B cell (primary cell): ENCODE data around the gene FMO3. TPM values are rescaled to one million over a fixed set of nuclear protein-coding genes. Genes with fewer than 3 reads are reported as not detected.

ENCODE experiments used
- ATAC-seq: fragments of 200-7000 bp; cut with Tn5 transposase; one replicate; pipeline ENCODE4 v1.10.0; 2021; ENCODE audit warnings: low read depth, mild to moderate bottlenecking, moderate number of reproducible peaks, moderate library complexity
- CTCF ChIA-PET: fragments of 350-600 bp; sonication (Branson Sonifier 250); formaldehyde crosslinking; loops from one replicate; lab custom pipeline; 2021; ENCODE audit warnings: antibody characterized with exemption, inconsistent platforms; lab: Charles Lee
- POLR2A ChIA-PET: fragments of 350-600 bp; sonication (Branson Sonifier 250); formaldehyde crosslinking; loops from one replicate; lab custom pipeline; 2021; ENCODE audit warnings: antibody characterized with exemption; lab: Charles Lee
- DNase-seq: peaks from one replicate; pipeline ENCODE4 v3.0.0; 2013
- H2AFZ ChIP-seq: 2 replicates; pipeline ENCODE4 v1.6.1; 2012; ENCODE audit warnings: mild to moderate bottlenecking, low read depth, low read length; ENCODE audit not compliant: insufficient read depth, poor library complexity, severe bottlenecking
- H3K27ac ChIP-seq, 2 donors: 1 replicate in 1 of 2; 2 replicates in 1 of 2; pipeline ENCODE4 v1.5.1; 2012 to 2013; ENCODE audit warnings: low read length in 2 of 2, mild to moderate bottlenecking in 2 of 2, moderate library complexity in 1 of 2
- H3K27me3 ChIP-seq, 4 experiments: fragments of 200-600 bp in 1 of 4; sonication (generic) in 1 of 4; replicated peaks in 1 of 4; 1 replicate in 2 of 4; 2 replicates in 2 of 4; pipeline versions ENCODE4 v1.6.1 to v1.7.0; 2013 to 2016; ENCODE audit warnings: low read length in 3 of 4, mild to moderate bottlenecking in 2 of 4, mixed read lengths in 1 of 4, moderate library complexity in 1 of 4; ENCODE audit not compliant: insufficient read depth in 4 of 4, control insufficient read depth in 3 of 4; ENCODE audit errors: control extremely low read depth in 1 of 4
- H3K36me3 ChIP-seq, 2 experiments: replicated peaks in 1 of 2; 1 replicate in 1 of 2; 2 replicates in 1 of 2; pipeline versions ENCODE4 v1.6.1 to v1.7.1; 2013; ENCODE audit warnings: low read length in 1 of 2; ENCODE audit not compliant: insufficient read depth in 2 of 2, control insufficient read depth in 1 of 2; ENCODE audit errors: control extremely low read depth in 1 of 2, extremely low read depth in 1 of 2
- H3K4me1 ChIP-seq, 2 donors: fragments of 200-600 bp in 1 of 2; sonication (generic) in 1 of 2; 1 replicate in 1 of 2; 2 replicates in 1 of 2; pipeline versions ENCODE4 v1.5.1 to v1.6.1; 2013 to 2017; ENCODE audit warnings: low read length in 2 of 2; ENCODE audit not compliant: control insufficient read depth in 2 of 2, insufficient read depth in 2 of 2
- H3K4me2 ChIP-seq: replicated peaks from 2 replicates; pipeline ENCODE3; 2012; ENCODE audit warnings: mild to moderate bottlenecking, low read depth, low read length; ENCODE audit not compliant: poor library complexity, severe bottlenecking
- H3K4me3 ChIP-seq, 5 experiments: fragments of 200-600 bp in 1 of 5; sonication (generic) in 1 of 5; 1 replicate in 3 of 5; 2 replicates in 2 of 5; pipeline versions ENCODE4 v1.5.1 to v1.7.0; 2011 to 2016; ENCODE audit warnings: low read length in 4 of 5, mild to moderate bottlenecking in 4 of 5, low read depth in 2 of 5, control low read depth in 1 of 5, moderate library complexity in 1 of 5; ENCODE audit not compliant: insufficient read depth in 1 of 5; ENCODE audit errors: control extremely low read depth in 1 of 5, extremely low read depth in 1 of 5
- H3K79me2 ChIP-seq: fragments of 200-600 bp; sonication (generic); one replicate; pipeline ENCODE4 v1.6.0; 2016; ENCODE audit warnings: low read length; ENCODE audit not compliant: control insufficient read depth, insufficient read depth
- H3K9ac ChIP-seq: fragments of 200-600 bp; sonication (generic); 2 replicates; pipeline ENCODE4 v1.6.1; 2017; ENCODE audit warnings: mild to moderate bottlenecking, low read length, moderate library complexity
- H3K9me3 ChIP-seq, 3 donors: one replicate each; pipeline versions ENCODE4 v1.6.1 to v1.7.1; 2013; ENCODE audit warnings: low read length in 2 of 3; ENCODE audit not compliant: control insufficient read depth in 2 of 3, insufficient read depth in 1 of 3; ENCODE audit errors: control extremely low read depth in 1 of 3
- H4K20me1 ChIP-seq: 2 replicates; pipeline ENCODE4 v1.6.0; 2012; ENCODE audit warnings: mild to moderate bottlenecking, low read length; ENCODE audit not compliant: insufficient read depth, control insufficient read depth, poor library complexity, severe bottlenecking
- H3K27ac Mint-ChIP-seq: one replicate; pipeline ENCODE4 v1.8.0; 2021; ENCODE audit warnings: mixed read lengths
- H3K27me3 Mint-ChIP-seq: one replicate; pipeline ENCODE4 v1.8.0; 2021; ENCODE audit warnings: mixed read lengths
- H3K4me1 Mint-ChIP-seq: one replicate; pipeline ENCODE4 v1.8.0; 2021; ENCODE audit warnings: mixed read lengths
- H3K4me3 Mint-ChIP-seq: one replicate; pipeline ENCODE4 v1.8.0; 2021; ENCODE audit warnings: mixed read lengths
- H3K9me3 Mint-ChIP-seq: one replicate; pipeline ENCODE4 v1.8.0; 2022; ENCODE audit warnings: mixed read lengths; ENCODE audit not compliant: insufficient read depth
- CTCF ChIP-seq: fragments of 200-600 bp; IDR thresholded peaks from one replicate; pipeline ENCODE4 v1.8.0; 2022; ENCODE audit warnings: antibody characterized with exemption, mild to moderate bottlenecking
- EZH2 ChIP-seq: IDR thresholded peaks from 2 replicates; pipeline ENCODE4 v1.6.1; 2012; ENCODE audit warnings: borderline replicate concordance, low read depth, mild to moderate bottlenecking, moderate library complexity, low read length; ENCODE audit not compliant: insufficient read depth, poor library complexity, severe bottlenecking
- WGBS: methylation state at CpG from one replicate; pipeline ENCODE4 v1.1.5; 2013; ENCODE audit warnings: missing lambda C conversion rate; ENCODE audit not compliant: insufficient coverage; 5-methylcytosine and 5-hydroxymethylcytosine counted together
- intact Hi-C: fragments of 100-400 bp; cut with micrococcal nuclease; formaldehyde crosslinking; loops from one replicate; pipeline ENCODE4 v1.10.0; 2022
- polyA plus RNA-seq: library from polyadenylated mRNA; depleted of rRNA; stranded (reverse); fragments of >200 nt; gene quantifications from 2 replicates; pipeline ENCODE4 v1.2.3, GENCODE V29; 2012
- total RNA-seq, 2 donors: library from RNA; stranded (reverse); fragments of 120-200 nt in 1 of 2; gene quantifications; 1 replicate in 1 of 2; 2 replicates in 1 of 2; pipeline versions ENCODE4 v1.2.3 to v1.2.4, GENCODE V29; 2013 to 2022

FMO3 gene
- total and polyA plus RNA-seq, 2 donors (not counting 1 experiment from before 2014, with no cell fraction given), result not detected

GRCh38 chr1:171110621-171111326 lies 20.1 kb downstream of the FMO3 start:
- POLR2A ChIA-PET, result no interaction called here
- Mint-ChIP-seq H3K27ac (no peak overlapping the region), H3K4me3 (no peak overlapping the region), H3K9me3 (no peaks in the 10 kb centered on the region), H3K4me1 (no peaks in the 10 kb centered on the region), H3K27me3 (peaks cover 7% of the 10 kb centered on the region)
- Histone ChIP-seq H3K27ac (no peak overlapping the region), H3K36me3 (no peaks in the 10 kb centered on the region), H3K4me1 (no peaks in the 10 kb centered on the region), H3K27me3 (no peaks in the 10 kb centered on the region), H3K9ac (no peak overlapping the region), H4K20me1 (no peaks in the 10 kb centered on the region), H3K4me2 (no peak overlapping the region), H2AFZ (no peak overlapping the region), H3K79me2 (no peaks in the 10 kb centered on the region), H3K4me3 (no peak overlapping the region), H3K9me3 (no peaks in the 10 kb centered on the region)
- 80% methylated on average over 2 of the region's 7 CpGs for WGBS
- intact Hi-C loops, result no loop called here
- TF ChIP-seq CTCF (no peak), EZH2 (no peak)
- no peak for DNase-seq
- ATAC-seq, result no peak
- CTCF ChIA-PET, result no interaction called here

- H3K27me3 Mint-ChIP-seq, result peaks cover 7% of the 10 kb centered on the region
- no peak overlapping the region for H3K4me3 Mint-ChIP-seq
- H3K9ac ChIP-seq, result no peak overlapping the region
- 84% methylated on average over 2 of the region's 3 CpGs for WGBS
- POLR2A ChIA-PET, result no interaction called here
- ATAC-seq (no peak), DNase-seq (no peak)
- TF ChIP-seq CTCF, result no peak
- no peak for TF ChIP-seq EZH2
- H3K36me3 ChIP-seq, result no peaks in the 10 kb centered on the region
- no peaks in the 10 kb centered on the region for H3K79me2 ChIP-seq
- H3K4me3 ChIP-seq, result no peak overlapping the region
- no peaks in the 10 kb centered on the region for H3K4me1 Mint-ChIP-seq
- H3K4me2 ChIP-seq, result no peak overlapping the region
- H3K27ac ChIP-seq, result no peak overlapping the region
- CTCF ChIA-PET, result no interaction called here
- H3K9me3 Mint-ChIP-seq, result no peaks in the 10 kb centered on the region
- H3K27me3 ChIP-seq, result no peaks in the 10 kb centered on the region
- no peak overlapping the region for H2AFZ ChIP-seq
- H3K27ac Mint-ChIP-seq, result no peak overlapping the region
- intact Hi-C loops, result no loop called here
- H4K20me1 ChIP-seq, result no peaks in the 10 kb centered on the region
- H3K4me1 ChIP-seq, result no peaks in the 10 kb centered on the region
- no peaks in the 10 kb centered on the region for H3K9me3 ChIP-seq
These were observed 21.4 kb downstream of the FMO3 start for GRCh38 chr1:171112119-171112518.
